K562 (cell line): ENCODE measurements around the gene IRS2. TPM values are rescaled to one million over a fixed set of nuclear protein-coding genes. Genes with fewer than 3 reads are reported as not detected.

Source experiments
- ELF2 ChIP-seq: fragments of 250-450 bp; sonication (Bioruptor Pico); IDR thresholded peaks from 2 replicates; pipeline ENCODE4 v1.5.0; 2021; ENCODE audit warnings: mild to moderate bottlenecking
- PRDM10 ChIP-seq: fragments of 450-650 bp; IDR thresholded peaks from 2 replicates; pipeline ENCODE4 v1.6.1; 2018; ENCODE audit not compliant: partially characterized antibody
- ZNF143 ChIP-seq: sonication (generic); formaldehyde crosslinking; IDR thresholded peaks from 2 replicates; pipeline ENCODE4 v1.9.0; 2022; ENCODE audit warnings: mild to moderate bottlenecking, missing genetic modification reagents
- polyA plus RNA-seq, 8 experiments: library from polyadenylated mRNA; depleted of rRNA in 4 of 8; stranded (reverse) in 5 of 8; unstranded in 3 of 8; fragments of >200 nt; fragmentation: Nextera tagmentation in 2 of 8; fragmentation: Illumina TruSeq in 1 of 8; extraction: Ambion mirVana in 2 of 8; extraction: Trizol in 1 of 8; gene quantifications; 2 replicates each; pipeline versions ENCODE4 v1.2.1 to v1.2.3, GENCODE V29; 2011 to 2014; ENCODE audit warnings: inconsistent platforms in 1 of 8, missing spikeins in 1 of 8
- total RNA-seq, 7 experiments: library from RNA; depleted of rRNA in 6 of 7; stranded (reverse); fragments of >200 nt in 6 of 7; fragmentation: Illumina TruSeq in 2 of 7; extraction: Trizol in 2 of 7; gene quantifications; 2 replicates each; pipeline versions ENCODE4 v1.2.1 to v1.2.3, GENCODE V29; 2011 to 2021; ENCODE audit warnings: low replicate concordance in 1 of 7
- TF ChIP-seq, protein P1 (sequence below): sonication (generic); formaldehyde crosslinking; IDR thresholded peaks from 2 replicates; pipeline ENCODE4 v1.8.0; 2023; ENCODE audit warnings: missing genetic modification reagents, mild to moderate bottlenecking, borderline replicate concordance

IRS2 gene
- total and polyA plus RNA-seq, 9 of the 15 experiments (the other 6 are each of a cell fraction or from before 2014, with no cell fraction given), result 0.36 to 4.6 (median 0.63) TPM

GRCh38 chr13:109773786-109774185 lies 12.6 kb downstream of the IRS2 start (continued):
- TF ChIP-seq, protein P1, sequence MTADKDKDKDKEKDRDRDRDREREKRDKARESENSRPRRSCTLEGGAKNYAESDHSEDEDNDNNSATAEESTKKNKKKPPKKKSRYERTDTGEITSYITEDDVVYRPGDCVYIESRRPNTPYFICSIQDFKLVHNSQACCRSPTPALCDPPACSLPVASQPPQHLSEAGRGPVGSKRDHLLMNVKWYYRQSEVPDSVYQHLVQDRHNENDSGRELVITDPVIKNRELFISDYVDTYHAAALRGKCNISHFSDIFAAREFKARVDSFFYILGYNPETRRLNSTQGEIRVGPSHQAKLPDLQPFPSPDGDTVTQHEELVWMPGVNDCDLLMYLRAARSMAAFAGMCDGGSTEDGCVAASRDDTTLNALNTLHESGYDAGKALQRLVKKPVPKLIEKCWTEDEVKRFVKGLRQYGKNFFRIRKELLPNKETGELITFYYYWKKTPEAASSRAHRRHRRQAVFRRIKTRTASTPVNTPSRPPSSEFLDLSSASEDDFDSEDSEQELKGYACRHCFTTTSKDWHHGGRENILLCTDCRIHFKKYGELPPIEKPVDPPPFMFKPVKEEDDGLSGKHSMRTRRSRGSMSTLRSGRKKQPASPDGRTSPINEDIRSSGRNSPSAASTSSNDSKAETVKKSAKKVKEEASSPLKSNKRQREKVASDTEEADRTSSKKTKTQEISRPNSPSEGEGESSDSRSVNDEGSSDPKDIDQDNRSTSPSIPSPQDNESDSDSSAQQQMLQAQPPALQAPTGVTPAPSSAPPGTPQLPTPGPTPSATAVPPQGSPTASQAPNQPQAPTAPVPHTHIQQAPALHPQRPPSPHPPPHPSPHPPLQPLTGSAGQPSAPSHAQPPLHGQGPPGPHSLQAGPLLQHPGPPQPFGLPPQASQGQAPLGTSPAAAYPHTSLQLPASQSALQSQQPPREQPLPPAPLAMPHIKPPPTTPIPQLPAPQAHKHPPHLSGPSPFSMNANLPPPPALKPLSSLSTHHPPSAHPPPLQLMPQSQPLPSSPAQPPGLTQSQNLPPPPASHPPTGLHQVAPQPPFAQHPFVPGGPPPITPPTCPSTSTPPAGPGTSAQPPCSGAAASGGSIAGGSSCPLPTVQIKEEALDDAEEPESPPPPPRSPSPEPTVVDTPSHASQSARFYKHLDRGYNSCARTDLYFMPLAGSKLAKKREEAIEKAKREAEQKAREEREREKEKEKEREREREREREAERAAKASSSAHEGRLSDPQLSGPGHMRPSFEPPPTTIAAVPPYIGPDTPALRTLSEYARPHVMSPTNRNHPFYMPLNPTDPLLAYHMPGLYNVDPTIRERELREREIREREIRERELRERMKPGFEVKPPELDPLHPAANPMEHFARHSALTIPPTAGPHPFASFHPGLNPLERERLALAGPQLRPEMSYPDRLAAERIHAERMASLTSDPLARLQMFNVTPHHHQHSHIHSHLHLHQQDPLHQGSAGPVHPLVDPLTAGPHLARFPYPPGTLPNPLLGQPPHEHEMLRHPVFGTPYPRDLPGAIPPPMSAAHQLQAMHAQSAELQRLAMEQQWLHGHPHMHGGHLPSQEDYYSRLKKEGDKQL (CRISPR knock-in tag), result no peak
- no peak for TF ChIP-seq PRDM10
- no peak for TF ChIP-seq ZNF143 (CRISPR knock-in tag)
- no peak for TF ChIP-seq ELF2
